Ovary (tissue), 3 donors: ENCODE measurements around the gene MPP1.

Experiments
- POLR2A ChIP-seq: fragments of 450-650 bp; IDR thresholded peaks from one replicate; pipeline ENCODE4 v1.6.1; 2017; ENCODE audit warnings: antibody characterized with exemption, mild to moderate bottlenecking, moderate library complexity
- TF ChIP-seq, protein P1 (sequence below), 3 donors: fragments of 450-650 bp in 2 of 3; fragments of 200-600 bp in 1 of 3; IDR thresholded peaks; one replicate each; pipeline versions ENCODE4 v1.5.1 to v1.8.0; 2016 to 2022; ENCODE audit warnings: antibody characterized with exemption in 3 of 3, mild to moderate bottlenecking in 1 of 3
- donor health status: DM: no; HTN: no; CAD: no.

DNA sequence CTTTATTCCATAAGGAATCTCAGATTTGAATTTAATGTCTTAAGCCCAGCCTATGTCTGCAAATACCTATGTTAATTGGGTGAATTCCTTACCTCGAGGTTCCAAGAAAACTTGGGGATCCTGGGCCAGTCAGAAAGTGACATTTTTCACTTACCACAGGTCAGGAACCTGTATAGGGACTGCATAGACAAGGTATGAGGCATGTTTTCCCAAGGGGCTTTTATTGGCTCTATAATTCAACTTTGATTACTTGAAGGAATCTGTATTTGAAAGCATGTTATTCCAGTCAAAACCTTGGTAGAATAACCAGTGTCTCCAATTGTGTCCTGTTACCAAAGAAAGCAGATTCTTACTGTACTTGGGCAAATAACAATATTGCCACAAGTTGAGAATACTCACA is 8.5 kb upstream of the MPP1 start:
- no peak for TF ChIP-seq POLR2A
- TF ChIP-seq, protein P1, sequence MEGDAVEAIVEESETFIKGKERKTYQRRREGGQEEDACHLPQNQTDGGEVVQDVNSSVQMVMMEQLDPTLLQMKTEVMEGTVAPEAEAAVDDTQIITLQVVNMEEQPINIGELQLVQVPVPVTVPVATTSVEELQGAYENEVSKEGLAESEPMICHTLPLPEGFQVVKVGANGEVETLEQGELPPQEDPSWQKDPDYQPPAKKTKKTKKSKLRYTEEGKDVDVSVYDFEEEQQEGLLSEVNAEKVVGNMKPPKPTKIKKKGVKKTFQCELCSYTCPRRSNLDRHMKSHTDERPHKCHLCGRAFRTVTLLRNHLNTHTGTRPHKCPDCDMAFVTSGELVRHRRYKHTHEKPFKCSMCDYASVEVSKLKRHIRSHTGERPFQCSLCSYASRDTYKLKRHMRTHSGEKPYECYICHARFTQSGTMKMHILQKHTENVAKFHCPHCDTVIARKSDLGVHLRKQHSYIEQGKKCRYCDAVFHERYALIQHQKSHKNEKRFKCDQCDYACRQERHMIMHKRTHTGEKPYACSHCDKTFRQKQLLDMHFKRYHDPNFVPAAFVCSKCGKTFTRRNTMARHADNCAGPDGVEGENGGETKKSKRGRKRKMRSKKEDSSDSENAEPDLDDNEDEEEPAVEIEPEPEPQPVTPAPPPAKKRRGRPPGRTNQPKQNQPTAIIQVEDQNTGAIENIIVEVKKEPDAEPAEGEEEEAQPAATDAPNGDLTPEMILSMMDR (IDR thresholded peaks at IDR 0.05) = no peak
